ENCODE measurements around the gene RASA3.
"Not testable (repeated sequence)": the region's sequence is repeated elsewhere in the genome, so short reads cannot be mapped to it uniquely, and the experiment has no call there.

Gene RASA3

GRCh38 chr13:114110091-114110829 is 22.2 kb downstream of the RASA3 start:
- DNase-seq: peak; percentile 74

- DNase-seq: peak; percentile 69
Measured at GRCh38 chr13:114109641-114110041, 22.8 kb downstream of the RASA3 start.

- DNase-seq: no peak
Measured at GRCh38 chr13:114108894-114109293, 23.5 kb downstream of the RASA3 start.

GRCh38 chr13:114108141-114108761 is 24.2 kb downstream of the RASA3 start:
- DNase-seq: no peak

GRCh38 chr13:114107686-114108081 is 24.7 kb downstream of the RASA3 start:
- no peak for DNase-seq

- no peak for DNase-seq
Measured at GRCh38 chr13:114106991-114107685, 25.3 kb downstream of the RASA3 start.

GRCh38 chr13:114106526-114106925 is 25.9 kb downstream of the RASA3 start:
- no peak for DNase-seq

GRCh38 chr13:114105521-114106225 is 26.8 kb downstream of the RASA3 start:
- no peak for DNase-seq

GRCh38 chr13:114104655-114105520 is 27.5 kb downstream of the RASA3 start:
- DNase-seq: no peak

GRCh38 chr13:114103801-114104654 is 28.4 kb downstream of the RASA3 start:
- DNase-seq: no peak

- not testable (repeated sequence) for DNase-seq
Measured at GRCh38 chr13:114103289-114103621, 29.2 kb downstream of the RASA3 start.

- DNase-seq: no peak
Measured at GRCh38 chr13:114102521-114103288, 29.7 kb downstream of the RASA3 start.

GRCh38 chr13:114102131-114102520 is 30.3 kb downstream of the RASA3 start:
- no peak for DNase-seq

GRCh38 chr13:114101358-114102130 is 30.9 kb downstream of the RASA3 start:
- DNase-seq: no peak

GRCh38 chr13:114100446-114101357 is 31.7 kb downstream of the RASA3 start:
- no peak for DNase-seq

- no peak for DNase-seq
Measured at GRCh38 chr13:114099918-114100445, 32.4 kb downstream of the RASA3 start.

- DNase-seq: no peak
Measured at GRCh38 chr13:114099191-114099590, 33.2 kb downstream of the RASA3 start.

GRCh38 chr13:114098689-114099056 is 33.8 kb downstream of the RASA3 start:
- not testable (repeated sequence) for DNase-seq

All from stimulated activated CD8-positive, alpha-beta memory T cell treated with anti-CD3 and anti-CD28 coated beads, Interleukin-4, amount 100 ng/mL, for 48 hours (primary cell).